SKM-1 (cell line): ENCODE data around the gene MMP11.
"Not testable (repeated sequence)": the region's sequence is repeated elsewhere in the genome, so short reads cannot be mapped to it uniquely, and the experiment has no call there.

Experiments used
- DNase-seq: peaks from one replicate; lab custom pipeline; 2025; ENCODE audit not compliant: unreplicated experiment; lab: John Stamatoyannopoulos, UW

Gene MMP11, protein sequence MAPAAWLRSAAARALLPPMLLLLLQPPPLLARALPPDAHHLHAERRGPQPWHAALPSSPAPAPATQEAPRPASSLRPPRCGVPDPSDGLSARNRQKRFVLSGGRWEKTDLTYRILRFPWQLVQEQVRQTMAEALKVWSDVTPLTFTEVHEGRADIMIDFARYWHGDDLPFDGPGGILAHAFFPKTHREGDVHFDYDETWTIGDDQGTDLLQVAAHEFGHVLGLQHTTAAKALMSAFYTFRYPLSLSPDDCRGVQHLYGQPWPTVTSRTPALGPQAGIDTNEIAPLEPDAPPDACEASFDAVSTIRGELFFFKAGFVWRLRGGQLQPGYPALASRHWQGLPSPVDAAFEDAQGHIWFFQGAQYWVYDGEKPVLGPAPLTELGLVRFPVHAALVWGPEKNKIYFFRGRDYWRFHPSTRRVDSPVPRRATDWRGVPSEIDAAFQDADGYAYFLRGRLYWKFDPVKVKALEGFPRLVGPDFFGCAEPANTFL

DNA sequence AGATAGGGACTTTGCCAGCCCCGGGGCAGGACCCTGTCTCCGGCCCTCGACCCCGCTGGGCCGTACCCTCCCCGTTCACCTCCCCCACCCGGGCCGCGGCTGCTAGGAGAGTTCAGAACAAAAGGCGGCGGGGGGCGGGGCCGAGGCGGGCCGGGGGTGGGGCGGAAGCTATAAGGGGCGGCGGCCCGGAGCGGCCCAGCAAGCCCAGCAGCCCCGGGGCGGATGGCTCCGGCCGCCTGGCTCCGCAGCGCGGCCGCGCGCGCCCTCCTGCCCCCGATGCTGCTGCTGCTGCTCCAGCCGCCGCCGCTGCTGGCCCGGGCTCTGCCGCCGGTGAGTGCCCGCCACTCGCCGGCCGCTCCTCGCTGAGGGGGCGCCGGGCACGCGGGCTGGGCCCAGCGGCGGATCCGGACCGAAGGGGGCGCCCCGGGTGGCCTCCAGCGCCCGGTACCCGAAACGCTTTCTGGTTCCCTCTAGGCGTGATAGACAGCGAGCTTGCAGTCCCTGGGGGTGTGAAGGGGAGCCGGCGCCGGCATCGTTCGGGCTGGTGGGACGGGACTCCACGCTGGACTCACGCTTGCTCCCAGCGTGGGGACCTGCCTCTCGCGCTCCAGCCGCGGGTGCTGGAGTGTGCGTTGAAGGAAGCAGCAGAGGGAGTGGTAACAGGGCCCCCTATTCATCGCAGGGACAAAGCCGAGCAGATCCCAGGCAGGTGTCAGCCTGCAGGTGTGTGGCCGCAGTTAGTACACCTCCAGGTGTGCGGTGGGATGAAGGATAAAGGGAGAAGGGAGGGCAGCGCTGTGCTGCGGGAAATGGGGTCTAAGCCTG lies at the start of gene MMP11:
Gene MMP11 (plus strand): TSS at position 201 of the 825 bp plus-strand sequence. CDS start 22 bp downstream, at position 223.
- DNase-seq, result no peak

DNA sequence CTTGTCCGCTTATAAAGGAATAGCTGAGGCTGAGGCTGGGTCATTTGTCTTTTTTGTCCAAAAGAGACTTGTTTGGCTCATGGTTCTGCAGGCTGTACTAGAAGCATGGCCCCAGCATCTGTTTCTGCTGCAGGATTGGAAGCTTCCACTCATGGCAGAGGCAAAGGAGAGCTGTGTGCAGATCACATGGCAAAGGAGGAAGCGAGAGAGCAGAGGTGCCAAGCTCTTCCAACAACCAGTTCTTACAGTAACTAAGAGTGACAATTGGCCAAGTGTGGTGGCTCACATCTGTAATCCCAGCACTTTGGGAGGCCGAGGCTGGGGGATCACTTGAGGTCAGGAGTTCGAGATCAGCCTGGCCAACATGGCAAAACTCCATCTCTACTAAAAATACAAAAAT lies 44.5 kb upstream of the MMP11 start:
- not testable (repeated sequence) for DNase-seq

DNA sequence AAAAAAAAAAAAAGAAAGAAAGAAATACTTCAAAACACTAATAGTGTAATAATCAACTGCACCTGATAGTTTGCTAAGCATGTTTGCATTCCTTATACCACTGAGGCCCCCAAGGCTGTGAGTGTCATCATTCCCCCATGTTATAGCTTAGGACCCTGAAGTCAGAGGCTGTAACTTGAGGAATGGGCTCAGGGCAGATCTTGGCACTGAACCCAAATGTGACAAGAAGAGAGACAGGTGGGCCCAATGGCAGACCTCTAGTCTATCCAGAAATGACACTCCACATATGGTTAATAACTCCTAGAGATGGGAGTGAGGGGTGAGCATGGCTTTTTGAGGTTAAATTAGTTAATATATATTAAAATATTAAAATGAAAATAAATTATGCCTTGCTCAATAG lies 35.0 kb upstream of the MMP11 start:
- no peak for DNase-seq

DNA sequence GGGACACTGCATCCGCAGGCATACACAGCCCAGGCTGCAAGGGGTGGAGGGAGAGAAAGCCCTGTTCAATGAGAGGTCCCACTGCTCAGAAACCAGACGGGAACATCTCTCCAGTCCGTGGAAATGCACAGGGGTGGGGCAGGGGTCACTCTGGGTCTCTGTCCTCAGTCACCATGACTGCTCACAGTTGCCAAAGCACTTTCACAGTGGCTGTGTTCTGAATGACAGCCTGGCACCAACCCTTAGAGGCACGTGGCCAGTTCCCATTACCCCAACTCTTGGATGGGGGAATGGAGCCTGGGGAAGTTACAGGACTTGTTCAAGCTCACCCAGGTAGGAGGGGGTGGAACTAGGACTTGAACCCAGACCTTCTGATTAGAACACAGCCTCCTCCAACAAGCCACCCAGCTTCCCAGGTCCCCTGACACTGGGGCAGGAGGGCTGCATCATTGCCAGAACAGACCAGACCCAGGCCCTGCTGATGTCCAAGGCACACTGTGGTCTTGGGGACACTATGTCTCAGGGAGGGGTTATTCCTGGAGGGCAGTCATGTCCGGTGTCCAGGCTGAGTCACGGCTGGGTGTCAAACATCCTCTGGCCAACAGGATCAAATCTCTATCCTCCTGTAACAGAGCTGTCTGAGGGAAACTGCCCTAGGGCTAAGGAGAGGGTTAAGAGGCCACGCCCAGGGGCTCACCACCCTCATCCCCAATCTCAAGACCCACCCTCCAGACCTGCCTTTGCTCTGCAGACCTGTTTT lies 30.0 kb upstream of the MMP11 start:
- no peak for DNase-seq

DNA sequence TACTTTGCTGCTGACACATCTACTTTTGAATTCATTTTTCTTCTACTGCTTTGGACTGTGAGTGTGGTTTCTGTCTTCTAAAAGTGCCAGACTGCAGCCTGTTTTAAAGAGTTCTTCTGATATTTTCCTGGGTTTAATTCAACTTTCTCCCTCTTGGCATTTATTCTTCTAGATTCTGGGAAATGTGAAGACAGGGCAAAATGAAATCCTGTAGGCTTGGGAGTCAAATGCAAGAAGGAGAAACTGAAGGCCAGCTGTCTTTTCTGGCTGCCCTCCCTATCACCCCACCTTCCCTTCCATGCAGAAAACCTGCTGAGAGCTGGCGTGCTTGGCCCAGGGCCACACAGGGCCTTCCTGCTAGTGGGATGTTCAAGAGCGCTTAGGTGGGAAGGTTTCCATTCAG lies 29.3 kb upstream of the MMP11 start:
- no peak for DNase-seq

- DNase-seq, result no peak
Observed at GRCh38 chr22:23744001-23744400, 28.6 kb upstream of the MMP11 start.

DNA sequence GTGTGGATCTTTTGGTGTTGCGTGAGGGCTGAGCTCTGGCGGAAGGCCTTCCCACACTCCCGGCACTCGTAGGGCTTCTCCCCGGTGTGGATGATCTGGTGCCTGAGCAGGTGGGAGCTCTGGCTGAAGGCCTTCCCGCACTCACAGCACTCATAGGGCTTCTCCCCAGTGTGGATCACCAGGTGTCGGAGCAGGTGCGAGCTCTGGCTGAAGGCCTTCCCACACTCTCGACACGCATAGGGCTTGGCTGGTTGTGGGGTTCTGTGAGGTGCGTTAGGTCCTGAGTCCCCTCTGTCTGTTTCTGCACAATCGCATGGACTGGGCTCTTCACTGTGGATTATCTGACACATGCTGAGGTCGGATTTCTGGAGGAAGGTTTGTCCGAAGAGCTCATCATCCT lies 28.2 kb upstream of the MMP11 start:
- no peak for DNase-seq

DNA sequence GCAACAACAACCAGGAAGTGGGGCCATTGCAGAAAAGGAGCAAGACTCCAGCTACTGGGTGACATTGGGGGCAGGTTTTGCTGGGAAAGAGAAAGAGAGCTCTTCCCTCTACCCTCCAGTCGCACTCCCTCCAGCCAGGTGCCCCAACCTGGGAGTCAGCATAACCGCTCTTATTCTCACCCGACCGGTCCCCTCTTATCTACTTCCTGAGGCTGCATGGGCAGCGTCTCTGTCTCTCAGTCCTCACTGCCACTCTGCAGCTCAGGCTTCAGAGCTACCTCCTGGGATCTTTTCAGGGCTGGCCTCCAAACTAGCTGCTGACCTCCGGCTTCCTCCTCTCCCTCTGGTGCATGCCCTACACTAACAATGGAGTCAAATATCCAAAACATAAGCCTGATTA lies 26.9 kb upstream of the MMP11 start:
- DNase-seq, result no peak

DNA sequence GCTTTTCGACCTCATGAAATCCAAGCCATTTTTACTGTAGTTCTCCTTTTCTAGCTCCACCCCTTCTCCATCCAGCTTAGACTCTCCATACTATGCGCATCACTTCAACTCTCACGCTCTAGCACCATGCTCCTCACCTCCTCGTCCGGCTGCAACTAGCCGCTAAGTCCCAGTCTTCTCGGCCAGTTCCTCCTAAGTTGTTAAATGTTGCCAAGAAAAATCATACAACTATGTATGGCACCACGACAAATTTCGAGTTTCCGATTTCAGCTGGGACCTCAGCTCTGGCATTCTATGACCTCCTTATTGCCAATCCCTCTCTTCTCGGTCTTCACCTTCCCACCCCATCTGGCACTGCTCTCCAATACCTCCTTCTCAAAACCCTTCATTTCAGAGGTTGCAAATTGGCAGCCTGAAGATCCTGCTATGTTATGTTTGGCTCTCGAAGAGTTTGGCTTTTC lies 22.8 kb upstream of the MMP11 start:
- no peak for DNase-seq

- no peak for DNase-seq
Observed at GRCh38 chr22:23750367-23750713, 22.3 kb upstream of the MMP11 start.

DNA sequence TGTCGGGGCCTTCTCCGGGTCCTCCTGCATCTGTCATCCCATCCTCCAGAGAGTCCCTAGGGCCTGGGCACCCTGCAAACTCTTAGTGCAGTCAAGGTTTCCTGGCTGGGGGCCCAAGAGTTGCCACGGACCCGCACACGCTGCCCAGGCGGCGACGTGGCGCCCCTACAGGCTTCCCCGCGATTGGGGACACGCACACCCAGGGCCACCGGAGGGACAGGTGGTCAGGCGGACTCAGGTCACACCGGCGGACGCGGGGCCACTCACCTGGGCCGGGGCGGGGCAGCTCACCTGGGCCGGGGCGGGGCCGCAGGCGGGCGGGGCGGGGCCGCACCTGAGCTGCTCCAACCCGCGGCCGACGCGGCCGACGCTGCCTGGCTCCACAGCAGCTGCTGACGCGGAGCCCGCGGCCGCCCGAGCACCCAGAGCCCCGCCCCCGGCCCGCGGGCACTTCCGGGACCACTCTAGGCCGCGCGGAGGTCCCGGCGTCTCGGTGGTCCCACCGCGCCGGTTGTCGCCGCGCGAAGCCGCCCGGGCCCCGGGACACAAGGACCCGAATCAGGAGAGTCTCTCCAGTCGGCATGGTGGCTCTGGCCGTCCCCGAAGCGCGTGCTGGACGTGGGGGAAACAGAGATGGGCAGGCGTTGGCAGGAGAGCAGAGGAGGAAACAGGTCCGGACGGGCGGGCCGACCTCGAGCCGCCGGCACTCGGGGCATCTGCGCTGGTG lies 21.8 kb upstream of the MMP11 start, which contains the start of gene ZNF70:
Gene ZNF70 (minus strand): TSS at position 399 of the 727 bp plus-strand sequence. CDS start 5,972 bp downstream, outside the sequence.
- DNase-seq, result peak; percentile 46

DNA sequence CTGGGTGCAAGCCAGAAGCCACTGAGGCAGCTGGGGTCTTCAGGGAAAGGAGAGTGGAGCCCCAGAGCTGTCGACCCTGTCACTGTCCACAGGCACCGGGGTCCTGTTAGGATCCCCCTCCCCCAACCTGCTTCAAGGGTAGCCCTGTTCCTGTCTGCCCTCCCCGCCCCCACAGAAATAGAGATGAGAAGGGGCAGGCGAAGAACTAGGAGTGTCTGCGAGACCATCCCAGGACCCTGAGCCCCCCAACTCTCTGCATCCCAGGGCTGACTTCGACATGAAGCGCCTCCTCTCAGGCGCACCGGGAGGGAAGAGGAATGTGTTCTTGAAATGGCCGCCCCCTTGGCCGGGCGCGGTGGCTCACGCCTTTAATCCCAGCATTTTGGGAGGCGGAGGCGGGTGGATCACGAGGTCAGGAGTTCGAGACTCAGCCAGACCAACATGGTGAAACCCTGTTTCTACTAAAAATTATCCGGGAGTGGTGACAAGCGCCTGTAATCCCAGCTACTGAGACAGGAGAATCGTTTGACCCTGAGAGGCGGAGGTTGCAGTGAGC lies 21.1 kb upstream of the MMP11 start:
- no peak for DNase-seq

DNA sequence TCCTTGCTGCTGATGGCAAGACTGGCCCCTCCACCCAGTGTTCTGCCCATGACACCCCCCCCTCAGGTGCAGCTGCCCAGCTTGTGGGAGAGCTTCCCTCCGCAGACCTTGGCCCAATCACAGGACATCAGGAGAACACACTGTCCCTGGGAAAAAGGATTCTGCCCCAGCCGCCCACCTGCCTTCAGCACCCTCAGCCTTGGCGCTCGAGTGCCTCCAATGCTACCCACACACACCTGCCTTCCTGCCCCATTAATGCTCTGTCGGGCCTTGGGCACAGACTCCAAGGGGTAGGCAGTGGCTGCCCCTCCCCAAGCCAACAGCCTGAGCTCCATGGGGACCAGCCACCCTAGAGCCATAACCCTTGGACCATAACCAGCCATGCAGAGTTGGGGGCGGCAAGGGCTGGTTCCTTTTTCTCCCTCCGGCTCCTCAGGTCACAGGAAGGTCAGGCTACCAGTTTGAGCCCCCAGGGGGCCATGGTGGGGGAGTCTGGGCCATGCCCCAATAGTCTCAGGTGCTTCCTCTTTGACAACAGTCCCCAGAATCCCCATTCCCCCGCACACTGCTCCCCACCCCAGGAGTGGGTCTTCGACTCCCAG lies 20.5 kb upstream of the MMP11 start:
- no peak for DNase-seq

GRCh38 chr22:23752750-23753149 lies 19.9 kb upstream of the MMP11 start:
- no peak for DNase-seq

GRCh38 chr22:23753385-23753784 lies 19.3 kb upstream of the MMP11 start:
- no peak for DNase-seq

DNA sequence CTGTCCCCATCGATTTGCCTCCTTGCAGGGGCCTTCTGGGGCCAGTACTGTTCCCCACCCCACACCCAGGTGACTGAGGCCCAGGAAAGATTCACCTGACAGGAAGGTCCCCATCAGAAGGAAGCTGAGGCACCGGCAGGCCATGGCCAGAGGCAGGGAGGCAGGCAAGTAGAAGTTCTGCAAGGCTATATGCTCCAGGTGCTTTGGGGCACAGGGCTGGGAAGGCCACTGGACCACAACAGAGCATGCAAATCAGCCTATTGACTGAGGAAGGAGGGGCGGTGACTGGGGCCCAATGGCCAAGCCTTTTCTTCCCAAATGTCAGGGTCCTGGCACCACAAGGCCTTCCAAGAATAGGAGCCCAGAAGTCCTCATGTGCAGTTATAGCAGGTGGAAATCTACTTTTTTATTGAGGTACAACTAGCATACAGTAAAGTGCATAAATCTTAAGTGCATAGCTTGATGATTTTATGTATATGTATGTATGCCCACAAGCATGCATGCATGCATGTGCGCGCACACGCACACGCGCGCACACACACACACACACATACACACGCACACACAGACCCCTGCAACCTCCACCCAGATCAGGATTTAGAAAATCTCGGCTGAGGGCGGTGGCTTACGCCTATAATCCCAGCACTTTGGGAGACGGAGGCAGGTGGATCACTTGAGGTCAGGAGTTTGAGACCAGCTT lies 18.3 kb upstream of the MMP11 start, which contains the start of gene VPREB3:
Gene VPREB3 (minus strand): TSS at position 206 of the 700 bp plus-strand sequence. CDS start 62 bp downstream, at position 144.
- DNase-seq, result no peak

DNA sequence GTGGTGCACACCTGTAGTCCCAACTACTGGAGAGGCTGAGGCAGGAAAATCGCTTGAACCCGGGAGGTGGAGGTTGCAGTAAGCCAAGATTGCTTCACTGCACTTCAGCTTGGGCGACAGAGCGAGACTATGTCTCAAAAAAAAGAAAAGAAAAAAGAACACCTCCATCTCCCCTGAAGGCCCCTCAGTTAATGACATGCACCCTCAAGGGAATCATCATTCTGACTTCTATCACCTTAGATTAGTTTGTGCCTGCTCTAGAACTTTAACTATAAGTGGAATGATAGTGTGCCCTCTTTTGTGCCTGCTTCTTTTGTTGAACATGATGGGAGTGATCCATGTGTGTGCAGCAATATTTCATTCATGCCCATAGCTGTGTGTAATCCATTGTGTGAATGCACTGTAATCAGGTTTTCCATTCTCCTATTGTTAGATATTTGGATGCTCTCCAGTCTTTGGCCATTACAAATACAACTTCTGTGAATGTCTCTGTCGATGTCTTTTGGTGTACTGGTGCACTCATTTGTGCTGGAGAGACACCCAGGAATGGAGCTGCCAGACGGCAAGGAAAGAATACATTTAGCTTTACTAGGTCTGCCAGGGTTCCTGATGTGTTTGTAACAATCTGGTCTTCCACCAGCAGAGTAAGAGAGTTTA lies 17.5 kb upstream of the MMP11 start:
- DNase-seq, result no peak

- DNase-seq, result no peak
Observed at GRCh38 chr22:23755711-23756110, 16.9 kb upstream of the MMP11 start.
